ENCODE measurements around the gene ZFP36. TPM values are rescaled to one million over a fixed set of nuclear protein-coding genes. Genes with fewer than 3 reads are reported as not detected.
"Not testable (repeated sequence)": the region's sequence is repeated elsewhere in the genome, so short reads cannot be mapped to it uniquely, and the experiment has no call there.

ZFP36 gene
- polyA plus RNA-seq (2013, experiment 1 of 2; ENCODE audit: insufficient read length), result 16.3 TPM
- polyA plus RNA-seq (2013, experiment 2 of 2; ENCODE audit: insufficient read length), result 16.2 TPM

GRCh38 chr19:39406656-39407409, at the start of gene ZFP36:
TSS of gene ZFP36 (plus strand) at chr19:39406847. CDS start at chr19:39406905, 58 bp downstream.
- peak; percentile 79 for DNase-seq

GRCh38 chr19:39359026-39359425, 47.6 kb upstream of the ZFP36 start:
- DNase-seq, result no peak

GRCh38 chr19:39360599-39360998, 46.0 kb upstream of the ZFP36 start:
- DNase-seq, result no peak

- peak; percentile 67 for DNase-seq
Observed at GRCh38 chr19:39362682-39363657, 43.7 kb upstream of the ZFP36 start.

- DNase-seq, result peak; percentile 62
Observed at GRCh38 chr19:39363901-39364457, 42.7 kb upstream of the ZFP36 start.

GRCh38 chr19:39365531-39365930, 41.1 kb upstream of the ZFP36 start:
- DNase-seq, result no peak

GRCh38 chr19:39369200-39369599, 37.4 kb upstream of the ZFP36 start:
- DNase-seq, result no peak

GRCh38 chr19:39370735-39371134, 35.9 kb upstream of the ZFP36 start:
- DNase-seq, result no peak

GRCh38 chr19:39372047-39372802, 34.4 kb upstream of the ZFP36 start:
- peak; percentile 97 for DNase-seq

GRCh38 chr19:39372941-39373340, 33.7 kb upstream of the ZFP36 start:
- DNase-seq, result no peak

- no peak for DNase-seq
Observed at GRCh38 chr19:39375929-39376328, 30.7 kb upstream of the ZFP36 start.

- no peak for DNase-seq
Observed at GRCh38 chr19:39377373-39378362, 29.0 kb upstream of the ZFP36 start.

GRCh38 chr19:39379366-39379765, 27.3 kb upstream of the ZFP36 start:
- not testable (repeated sequence) for DNase-seq

- no peak for DNase-seq
Observed at GRCh38 chr19:39379865-39380396, 26.7 kb upstream of the ZFP36 start.

GRCh38 chr19:39380521-39381502, 25.8 kb upstream of the ZFP36 start:
- DNase-seq, result no peak

GRCh38 chr19:39381910-39382611, 24.6 kb upstream of the ZFP36 start:
- no peak for DNase-seq

GRCh38 chr19:39382991-39383828, 23.4 kb upstream of the ZFP36 start:
- DNase-seq, result no peak

Measured in fibroblast of skin of abdomen (primary cell).